ENCODE data around the gene ADK. TPM values are rescaled to one million over a fixed set of nuclear protein-coding genes. Genes with fewer than 3 reads are reported as not detected.

ADK gene
- total RNA-seq, 2 donors from 2014 or later = 21.2 to 21.5 TPM

- no peak for DNase-seq (ENCODE audit: low spot score)
- intact Hi-C loops (cut with DNase I) = no loop called here
These were observed 229.8 kb downstream of the ADK start for GRCh38 chr10:74380795-74381194.

- intact Hi-C loops (cut with DNase I) = no loop called here
- DNase-seq (ENCODE audit: low spot score) = no peak
These were observed 230.4 kb downstream of the ADK start for GRCh38 chr10:74381291-74381853.

GRCh38 chr10:74382663-74383062, 231.6 kb downstream of the ADK start:
- intact Hi-C loops (cut with DNase I) = no loop called here
- no peak for DNase-seq (ENCODE audit: low spot score)

- DNase-seq (ENCODE audit: low spot score) = no peak
- intact Hi-C loops (cut with DNase I) = no loop called here
These were observed 232.6 kb downstream of the ADK start for GRCh38 chr10:74383642-74384041.

GRCh38 chr10:74384615-74385183, 233.7 kb downstream of the ADK start:
- no peak for DNase-seq (ENCODE audit: low spot score)
- intact Hi-C loops (cut with DNase I) = no loop called here

GRCh38 chr10:74388801-74389200, 237.8 kb downstream of the ADK start:
- no peak for DNase-seq (ENCODE audit: low spot score)
- intact Hi-C loops (cut with DNase I) = no loop called here

- intact Hi-C loops (cut with DNase I) = no loop called here
- no peak for DNase-seq (ENCODE audit: low spot score)
These were observed 240.8 kb downstream of the ADK start for GRCh38 chr10:74391786-74392185.

- intact Hi-C loops (cut with DNase I) = no loop called here
- DNase-seq (ENCODE audit: low spot score) = no peak
These were observed 243.5 kb downstream of the ADK start for GRCh38 chr10:74394416-74394969.

GRCh38 chr10:74400186-74400585, 249.2 kb downstream of the ADK start:
- no peak for DNase-seq (ENCODE audit: low spot score)
- intact Hi-C loops (cut with DNase I) = no loop called here

GRCh38 chr10:74406006-74406405, 255.0 kb downstream of the ADK start:
- DNase-seq (ENCODE audit: low spot score) = no peak
- intact Hi-C loops (cut with DNase I) = no loop called here

- DNase-seq (ENCODE audit: low spot score) = no peak
These were observed 264.3 kb downstream of the ADK start for GRCh38 chr10:74415146-74415839.

GRCh38 chr10:74417397-74417796, 266.4 kb downstream of the ADK start:
- intact Hi-C loops (cut with DNase I) = no loop called here
- DNase-seq (ENCODE audit: low spot score) = no peak

More at GRCh38 chr10:74415146-74415839, 264.3 kb downstream of the ADK start:
- intact Hi-C loops (cut with DNase I) = no loop called here

- DNase-seq (ENCODE audit: low spot score) = no peak
- intact Hi-C loops (cut with DNase I) = no loop called here
These were observed 267.4 kb downstream of the ADK start for GRCh38 chr10:74418285-74418872.

- intact Hi-C loops (cut with DNase I) = no loop called here
- no peak for DNase-seq (ENCODE audit: low spot score)
These were observed 268.5 kb downstream of the ADK start for GRCh38 chr10:74419491-74419951.

GRCh38 chr10:74419958-74420375, 268.9 kb downstream of the ADK start:
- intact Hi-C loops (cut with DNase I) = loop anchor here in 1 of 2 donors (10.0 kb wide), 1 partner anchor 685 kb away; a partner anchor contains a TSS
- DNase-seq (ENCODE audit: low spot score) = no peak

GRCh38 chr10:74424565-74424964, 273.5 kb downstream of the ADK start:
- DNase-seq (ENCODE audit: low spot score) = no peak
- intact Hi-C loops (cut with DNase I) = loop anchor here in 1 of 2 donors (10.0 kb wide), 1 partner anchor 680 kb away; a partner anchor contains a TSS

GRCh38 chr10:74425456-74426001, 274.5 kb downstream of the ADK start:
- intact Hi-C loops (cut with DNase I) = loop anchor here in 1 of 2 donors (10.0 kb wide), 1 partner anchor 679 kb away; a partner anchor contains a TSS
- no peak for DNase-seq (ENCODE audit: low spot score)

GRCh38 chr10:74431816-74432215, 280.8 kb downstream of the ADK start:
- no peak for DNase-seq (ENCODE audit: low spot score)
- intact Hi-C loops (cut with DNase I) = no loop called here

- DNase-seq (ENCODE audit: low spot score) = no peak
- intact Hi-C loops (cut with DNase I) = no loop called here
These were observed 282.0 kb downstream of the ADK start for GRCh38 chr10:74432841-74433594.

Data from posterior vena cava (tissue), 2 donors.